ENCODE data around the gene RPS5.

DNA sequence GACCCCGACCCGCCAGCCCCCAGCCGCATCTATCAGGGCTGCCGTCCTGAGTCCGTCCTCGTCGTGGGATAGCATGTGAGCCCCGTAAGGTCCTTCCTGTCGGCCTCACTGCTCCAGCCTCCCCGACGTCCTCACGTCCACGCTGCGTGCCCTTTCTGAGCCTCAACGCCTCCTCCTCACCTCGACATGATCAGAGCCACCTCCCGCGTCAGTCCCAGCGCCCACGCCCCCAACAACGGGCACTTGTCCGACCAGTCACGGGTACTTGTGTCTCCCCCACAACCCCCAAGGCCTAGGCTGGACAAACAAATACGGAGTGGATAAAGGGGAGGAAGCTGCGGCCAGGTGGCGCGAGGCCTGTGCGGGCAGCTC lies 25.2 kb upstream of the RPS5 start:
- TF ChIP-seq, protein P1, sequence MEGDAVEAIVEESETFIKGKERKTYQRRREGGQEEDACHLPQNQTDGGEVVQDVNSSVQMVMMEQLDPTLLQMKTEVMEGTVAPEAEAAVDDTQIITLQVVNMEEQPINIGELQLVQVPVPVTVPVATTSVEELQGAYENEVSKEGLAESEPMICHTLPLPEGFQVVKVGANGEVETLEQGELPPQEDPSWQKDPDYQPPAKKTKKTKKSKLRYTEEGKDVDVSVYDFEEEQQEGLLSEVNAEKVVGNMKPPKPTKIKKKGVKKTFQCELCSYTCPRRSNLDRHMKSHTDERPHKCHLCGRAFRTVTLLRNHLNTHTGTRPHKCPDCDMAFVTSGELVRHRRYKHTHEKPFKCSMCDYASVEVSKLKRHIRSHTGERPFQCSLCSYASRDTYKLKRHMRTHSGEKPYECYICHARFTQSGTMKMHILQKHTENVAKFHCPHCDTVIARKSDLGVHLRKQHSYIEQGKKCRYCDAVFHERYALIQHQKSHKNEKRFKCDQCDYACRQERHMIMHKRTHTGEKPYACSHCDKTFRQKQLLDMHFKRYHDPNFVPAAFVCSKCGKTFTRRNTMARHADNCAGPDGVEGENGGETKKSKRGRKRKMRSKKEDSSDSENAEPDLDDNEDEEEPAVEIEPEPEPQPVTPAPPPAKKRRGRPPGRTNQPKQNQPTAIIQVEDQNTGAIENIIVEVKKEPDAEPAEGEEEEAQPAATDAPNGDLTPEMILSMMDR (IDR thresholded peaks at IDR 0.05), result peak; percentile 15
- TF ChIP-seq EZH2 (IDR thresholded peaks at IDR 0.05) (no peak), EZH2phosphoT487 (IDR thresholded peaks at IDR 0.05) (no peak)
